Loucy (cell line): ENCODE data around the gene MAPK7.

Experiments used
- H2AFZ ChIP-seq: fragments of 200-600 bp; sonication (generic); 2 replicates; pipeline ENCODE4 v1.6.0; 2016; ENCODE audit warnings: antibody characterized with exemption, mild to moderate bottlenecking, low read length, moderate library complexity
- H3F3A ChIP-seq: fragments of 200-600 bp; 2 replicates; pipeline ENCODE4 v1.6.0; 2016; ENCODE audit warnings: antibody characterized with exemption, low read depth, mild to moderate bottlenecking
- H3K27me3 ChIP-seq: fragments of 200-600 bp; sonication (generic); 2 replicates; pipeline ENCODE4 v1.6.1; 2014; ENCODE audit warnings: low read length, mild to moderate bottlenecking; ENCODE audit not compliant: insufficient read depth, poor library complexity, severe bottlenecking
- H3K36me3 ChIP-seq: fragments of 200-600 bp; sonication (generic); 2 replicates; pipeline ENCODE4 v1.6.1; 2016; ENCODE audit warnings: low read length; ENCODE audit not compliant: insufficient read depth
- H3K4me1 ChIP-seq: fragments of 200-600 bp; sonication (generic); 2 replicates; pipeline ENCODE4 v1.5.1; 2014; ENCODE audit warnings: low read length, mild to moderate bottlenecking; ENCODE audit not compliant: insufficient read depth, poor library complexity, severe bottlenecking
- H3K4me2 ChIP-seq: fragments of 200-600 bp; sonication (generic); 2 replicates; pipeline ENCODE4 v1.6.0; 2014; ENCODE audit warnings: antibody characterized with exemption, low read length, low read depth, mild to moderate bottlenecking; ENCODE audit not compliant: poor library complexity, severe bottlenecking
- H3K4me3 ChIP-seq: fragments of 200-600 bp; sonication (generic); 2 replicates; pipeline ENCODE4 v1.5.1; 2014; ENCODE audit warnings: low read length, mild to moderate bottlenecking, mixed read lengths; ENCODE audit not compliant: poor library complexity, severe bottlenecking
- H3K79me2 ChIP-seq: fragments of 200-600 bp; sonication (generic); 2 replicates; pipeline ENCODE4 v1.6.1; 2014; ENCODE audit warnings: low read length; ENCODE audit not compliant: insufficient read depth
- H3K9ac ChIP-seq: fragments of 200-600 bp; sonication (generic); 2 replicates; pipeline ENCODE4 v1.6.0; 2014; ENCODE audit warnings: mild to moderate bottlenecking, low read depth, low read length, moderate library complexity; ENCODE audit not compliant: poor library complexity, severe bottlenecking
- H3K9me2 ChIP-seq: fragments of 200-600 bp; sonication (generic); replicated peaks from 2 replicates; pipeline ENCODE4 v1.6.1; 2016; ENCODE audit warnings: low read depth, low read length, mixed read lengths
- H3K9me3 ChIP-seq: fragments of 200-600 bp; sonication (generic); 2 replicates; pipeline ENCODE4 v1.6.1; 2014; ENCODE audit warnings: mild to moderate bottlenecking, antibody characterized with exemption, low read length, low read depth; ENCODE audit not compliant: insufficient read depth
- H4K20me1 ChIP-seq: fragments of 200-600 bp; sonication (generic); 2 replicates; pipeline ENCODE4 v1.6.0; 2014; ENCODE audit warnings: antibody characterized with exemption, low read length, mild to moderate bottlenecking; ENCODE audit not compliant: insufficient read depth, poor library complexity, severe bottlenecking
- CTCF ChIP-seq: fragments of 200-600 bp; sonication (generic); conservative IDR thresholded peaks from 2 replicates; pipeline ENCODE4 v1.5.1; 2014; ENCODE audit warnings: mild to moderate bottlenecking, antibody characterized with exemption, low read length
- EZH2phosphoT487 ChIP-seq: fragments of 200-600 bp; IDR thresholded peaks from 2 replicates; pipeline ENCODE4 v1.6.1; 2018; ENCODE audit warnings: antibody characterized with exemption, mild to moderate bottlenecking, moderate library complexity, borderline replicate concordance

The MAPK7 gene

GRCh38 chr17:19343256-19343630 lies 35.1 kb upstream of the MAPK7 start:
- Histone ChIP-seq H3K9me3 (no peaks in the 10 kb centered on the region), H3F3A (no peaks in the 10 kb centered on the region), H3K4me1 (no peaks in the 10 kb centered on the region), H3K36me3 (no peaks in the 10 kb centered on the region), H3K9ac (no peak overlapping the region), H3K79me2 (no peaks in the 10 kb centered on the region), H3K9me2 (no peaks in the 10 kb centered on the region), H3K27me3 (no peaks in the 10 kb centered on the region), H3K4me2 (no peak overlapping the region), H2AFZ (no peak overlapping the region), H4K20me1 (no peaks in the 10 kb centered on the region), H3K4me3 (no peak overlapping the region)
- no peak for TF ChIP-seq EZH2phosphoT487
- no peak for TF ChIP-seq CTCF

GRCh38 chr17:19343671-19344151 lies 34.6 kb upstream of the MAPK7 start:
- Histone ChIP-seq H3K4me2 (no peak overlapping the region), H3K27me3 (no peaks in the 10 kb centered on the region), H3K9me2 (no peaks in the 10 kb centered on the region), H3K9me3 (no peaks in the 10 kb centered on the region), H3K9ac (no peak overlapping the region), H3K4me3 (no peak overlapping the region), H4K20me1 (no peaks in the 10 kb centered on the region), H3K79me2 (no peaks in the 10 kb centered on the region), H3K4me1 (no peaks in the 10 kb centered on the region), H3F3A (no peaks in the 10 kb centered on the region), H3K36me3 (no peaks in the 10 kb centered on the region), H2AFZ (no peak overlapping the region)
- no peak for TF ChIP-seq EZH2phosphoT487
- TF ChIP-seq CTCF: no peak

GRCh38 chr17:19344311-19345066 lies 33.8 kb upstream of the MAPK7 start:
- H3K79me2 ChIP-seq: no peaks in the 10 kb centered on the region
- H3F3A ChIP-seq: no peaks in the 10 kb centered on the region
- no peaks in the 10 kb centered on the region for H3K27me3 ChIP-seq
- H3K9ac ChIP-seq: no peak overlapping the region
- no peaks in the 10 kb centered on the region for H4K20me1 ChIP-seq
- no peaks in the 10 kb centered on the region for H3K9me3 ChIP-seq
- no peak overlapping the region for H2AFZ ChIP-seq
- no peaks in the 10 kb centered on the region for H3K9me2 ChIP-seq
- TF ChIP-seq CTCF (no peak), EZH2phosphoT487 (no peak)
- H3K4me1 ChIP-seq: no peaks in the 10 kb centered on the region
- H3K36me3 ChIP-seq: no peaks in the 10 kb centered on the region
- H3K4me3 ChIP-seq: no peak overlapping the region
- no peak overlapping the region for H3K4me2 ChIP-seq
